Gastroesophageal sphincter (tissue), 3 donors: ENCODE measurements around the gene CCDC88C.

Experiments used
- CTCF ChIP-seq, 4 experiments: fragments of 200-600 bp in 2 of 4; fragments of 450-650 bp in 2 of 4; sonication (generic) in 1 of 4; IDR thresholded peaks; one replicate each; pipeline ENCODE4 v1.5.1; 2017 to 2019; ENCODE audit warnings: antibody characterized with exemption in 4 of 4, mild to moderate bottlenecking in 2 of 4, moderate library complexity in 2 of 4
- POLR2AphosphoS5 ChIP-seq: sonication (generic); formaldehyde crosslinking; IDR thresholded peaks from one replicate; pipeline ENCODE4 v1.6.1; 2017; ENCODE audit warnings: antibody characterized with exemption

GRCh38 chr14:91245029-91245428 is 172.6 kb downstream of the CCDC88C start:
- TF ChIP-seq CTCF (IDR thresholded peaks at IDR 0.05) (no peak), POLR2AphosphoS5 (no peak)
